Fibroblast of villous mesenchyme (primary cell): Measurements from ENCODE around the gene MAOA. TPM values are rescaled to one million over a fixed set of nuclear protein-coding genes. Genes with fewer than 3 reads are reported as not detected.
A peak's percentile ranks its signal among the peaks of the same experiment; 100 is the strongest.
"Not testable (repeated sequence)": the region's sequence is repeated elsewhere in the genome, so short reads cannot be mapped to it uniquely, and the experiment has no call there.

ENCODE experiments used
- DNase-seq: peaks from one replicate; pipeline ENCODE4 v3.0.0-alpha.2; 2010; ENCODE audit warnings: low read depth
- H3K4me3 ChIP-seq: 2 replicates; pipeline ENCODE4 v1.5.1; 2011; ENCODE audit warnings: low read depth, mild to moderate bottlenecking, low read length
- total RNA-seq: library from RNA; depleted of rRNA; stranded (reverse); fragments of >200 nt; gene quantifications from 2 replicates; pipeline ENCODE4 v1.2.3, GENCODE V29; 2012
- TF ChIP-seq, protein P1 (sequence below): IDR thresholded peaks from 2 replicates; pipeline ENCODE4 v1.5.1; 2012; ENCODE audit warnings: low read depth, mild to moderate bottlenecking, low read length; ENCODE audit not compliant: insufficient read depth

Gene MAOA
- total RNA-seq: 2.6 and 7.8 TPM in 2 replicates

DNA sequence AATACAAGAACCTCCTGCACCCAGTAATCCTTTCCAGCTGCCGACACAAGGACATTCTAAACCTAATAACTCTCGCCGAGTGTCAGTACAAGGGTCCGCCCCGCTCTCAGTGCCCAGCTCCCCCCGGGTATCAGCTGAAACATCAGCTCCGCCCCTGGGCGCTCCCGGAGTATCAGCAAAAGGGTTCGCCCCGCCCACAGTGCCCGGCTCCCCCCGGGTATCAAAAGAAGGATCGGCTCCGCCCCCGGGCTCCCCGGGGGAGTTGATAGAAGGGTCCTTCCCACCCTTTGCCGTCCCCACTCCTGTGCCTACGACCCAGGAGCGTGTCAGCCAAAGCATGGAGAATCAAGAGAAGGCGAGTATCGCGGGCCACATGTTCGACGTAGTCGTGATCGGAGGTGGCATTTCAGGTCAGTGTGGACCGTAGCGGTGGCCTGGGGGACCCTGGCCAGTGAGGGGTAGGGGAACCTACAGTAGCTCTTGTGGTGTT is at the start of gene MAOA:
Gene MAOA, plus strand, starts transcription at position 295 of the 490 bp plus-strand sequence. Its CDS starts 43 bp downstream, at position 338.
- peak within 1 kb of the TSS; percentile 75 for H3K4me3 ChIP-seq
- TF ChIP-seq, protein P1, sequence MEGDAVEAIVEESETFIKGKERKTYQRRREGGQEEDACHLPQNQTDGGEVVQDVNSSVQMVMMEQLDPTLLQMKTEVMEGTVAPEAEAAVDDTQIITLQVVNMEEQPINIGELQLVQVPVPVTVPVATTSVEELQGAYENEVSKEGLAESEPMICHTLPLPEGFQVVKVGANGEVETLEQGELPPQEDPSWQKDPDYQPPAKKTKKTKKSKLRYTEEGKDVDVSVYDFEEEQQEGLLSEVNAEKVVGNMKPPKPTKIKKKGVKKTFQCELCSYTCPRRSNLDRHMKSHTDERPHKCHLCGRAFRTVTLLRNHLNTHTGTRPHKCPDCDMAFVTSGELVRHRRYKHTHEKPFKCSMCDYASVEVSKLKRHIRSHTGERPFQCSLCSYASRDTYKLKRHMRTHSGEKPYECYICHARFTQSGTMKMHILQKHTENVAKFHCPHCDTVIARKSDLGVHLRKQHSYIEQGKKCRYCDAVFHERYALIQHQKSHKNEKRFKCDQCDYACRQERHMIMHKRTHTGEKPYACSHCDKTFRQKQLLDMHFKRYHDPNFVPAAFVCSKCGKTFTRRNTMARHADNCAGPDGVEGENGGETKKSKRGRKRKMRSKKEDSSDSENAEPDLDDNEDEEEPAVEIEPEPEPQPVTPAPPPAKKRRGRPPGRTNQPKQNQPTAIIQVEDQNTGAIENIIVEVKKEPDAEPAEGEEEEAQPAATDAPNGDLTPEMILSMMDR: no peak
- peak; percentile 71 for DNase-seq

DNA sequence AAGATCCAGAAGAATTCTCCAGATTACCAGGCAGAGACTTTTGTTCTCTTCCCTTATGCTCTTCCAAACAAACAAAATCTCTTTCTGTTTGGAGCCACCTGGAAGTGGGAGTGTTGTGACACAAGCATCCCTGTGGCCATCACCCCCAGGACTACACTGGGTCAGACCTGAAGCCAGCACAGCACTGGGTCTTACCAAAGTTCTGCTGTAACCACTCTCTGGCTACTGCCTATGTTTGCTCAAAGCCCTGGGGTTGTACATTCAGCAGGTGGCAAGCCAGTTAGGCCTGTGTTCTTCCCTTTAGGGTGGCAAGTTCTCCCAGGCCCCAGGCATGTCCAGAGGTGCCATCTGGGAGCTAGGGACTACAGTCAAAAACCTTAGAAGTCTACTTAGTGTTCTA is 43.7 kb upstream of the MAOA start:
- TF ChIP-seq, protein P1: no peak
- DNase-seq: no peak
- H3K4me3 ChIP-seq: no peak overlapping the region

DNA sequence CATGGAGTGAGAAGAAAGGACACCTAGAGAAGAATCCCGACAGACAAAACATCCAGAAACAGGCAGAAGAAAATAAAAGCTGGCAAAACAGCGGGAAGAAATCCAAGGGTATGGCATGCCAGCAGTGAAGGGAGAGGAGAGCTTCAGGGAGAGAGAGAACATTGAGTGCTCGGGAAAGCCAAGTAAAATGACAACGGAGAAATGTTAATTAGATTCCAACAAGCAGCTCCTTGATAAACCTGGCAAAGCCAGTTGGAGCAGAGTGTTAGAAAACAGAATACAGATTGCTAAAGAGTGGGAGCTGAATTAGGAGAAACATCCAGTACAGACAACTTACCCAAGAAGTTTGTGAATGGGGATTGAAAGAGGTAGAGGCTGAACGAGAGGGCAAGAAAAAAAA is 40.4 kb upstream of the MAOA start:
- no peak overlapping the region for H3K4me3 ChIP-seq
- DNase-seq: no peak

DNA sequence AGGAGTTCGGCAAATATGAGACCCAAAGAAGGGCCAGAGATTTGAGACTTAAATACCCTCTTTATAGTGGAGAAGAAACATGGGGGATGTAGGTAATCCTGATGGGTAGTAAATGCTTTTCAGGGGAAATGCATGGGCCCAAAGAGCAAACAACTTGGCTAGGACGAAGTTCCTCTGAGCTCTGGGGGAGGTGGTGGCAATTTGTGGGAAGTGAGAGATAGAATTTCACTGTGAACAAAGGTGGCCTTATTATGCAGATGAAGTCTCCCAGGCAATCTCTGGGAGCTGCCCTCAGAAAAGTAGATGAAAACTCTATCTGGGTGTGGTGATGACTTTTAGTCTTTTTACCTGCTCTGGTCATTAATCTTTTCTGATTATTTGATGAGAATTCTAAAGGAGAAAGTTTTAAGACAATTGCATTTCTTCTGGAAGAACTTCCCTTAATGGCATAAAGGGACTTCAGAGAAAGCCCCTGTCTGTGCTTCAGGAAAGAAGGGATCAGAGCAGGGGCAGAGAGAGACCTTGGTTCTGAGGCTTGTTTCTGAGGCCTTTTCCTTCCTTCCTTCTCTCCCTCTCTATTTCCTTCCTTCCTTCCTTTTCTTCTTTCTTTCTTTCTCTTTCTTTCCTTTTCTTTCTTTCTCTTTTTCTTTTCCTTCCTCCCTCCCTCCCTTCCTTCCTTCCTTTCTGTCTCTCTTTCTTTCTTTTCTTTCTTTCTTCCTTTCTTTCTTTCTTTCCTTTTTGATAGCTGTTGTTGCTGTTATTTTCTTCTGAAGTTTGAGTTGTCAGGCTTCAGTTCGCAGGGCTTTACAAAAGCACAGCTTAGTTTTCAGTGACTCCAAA is 37.5 kb upstream of the MAOA start:
- TF ChIP-seq, protein P1: no peak
- DNase-seq: no peak
- no peak overlapping the region for H3K4me3 ChIP-seq

More for the DNA sequence above, 40.4 kb upstream of the MAOA start:
- TF ChIP-seq, protein P1: no peak

DNA sequence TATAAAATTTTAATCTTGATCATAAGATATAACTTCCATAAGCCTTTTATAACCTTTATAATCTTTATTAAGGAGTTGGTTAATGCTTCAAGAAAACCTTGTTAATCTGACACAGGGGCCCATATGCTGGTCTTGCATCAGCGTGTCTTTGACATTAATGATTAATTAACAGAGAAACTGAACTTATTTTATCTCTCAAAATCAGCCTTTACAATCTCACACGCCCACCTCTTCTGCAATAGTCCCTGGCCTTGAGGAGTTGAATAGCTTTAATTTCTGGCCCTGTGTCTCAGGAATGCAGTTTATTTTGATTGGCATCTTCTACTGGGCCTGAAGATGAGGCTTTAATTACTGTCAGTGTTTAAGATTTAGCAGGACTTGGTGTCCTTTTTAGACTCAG is 36.2 kb upstream of the MAOA start:
- not testable (repeated sequence) for H3K4me3 ChIP-seq, DNase-seq

DNA sequence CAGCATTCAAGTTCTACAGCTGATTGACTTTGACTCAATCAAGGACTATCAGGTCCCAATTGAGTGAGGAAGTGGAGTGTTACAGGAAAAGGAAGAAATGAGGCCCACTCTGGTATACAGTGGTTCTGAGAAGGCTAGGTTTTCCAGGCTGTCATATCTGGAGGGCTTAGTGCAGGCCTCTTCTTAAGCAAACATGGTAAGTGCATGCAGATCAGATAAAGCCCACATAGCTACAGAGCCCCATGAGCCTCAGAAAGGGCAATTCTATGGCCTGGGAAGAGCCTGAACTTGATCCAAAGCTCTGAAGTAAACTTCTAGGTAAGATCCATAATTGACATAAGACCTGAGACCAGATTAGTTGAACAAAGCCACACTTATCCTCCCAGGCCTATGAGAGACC is 29.0 kb upstream of the MAOA start:
- H3K4me3 ChIP-seq: no peak overlapping the region
- TF ChIP-seq, protein P1: no peak
- no peak for DNase-seq

DNA sequence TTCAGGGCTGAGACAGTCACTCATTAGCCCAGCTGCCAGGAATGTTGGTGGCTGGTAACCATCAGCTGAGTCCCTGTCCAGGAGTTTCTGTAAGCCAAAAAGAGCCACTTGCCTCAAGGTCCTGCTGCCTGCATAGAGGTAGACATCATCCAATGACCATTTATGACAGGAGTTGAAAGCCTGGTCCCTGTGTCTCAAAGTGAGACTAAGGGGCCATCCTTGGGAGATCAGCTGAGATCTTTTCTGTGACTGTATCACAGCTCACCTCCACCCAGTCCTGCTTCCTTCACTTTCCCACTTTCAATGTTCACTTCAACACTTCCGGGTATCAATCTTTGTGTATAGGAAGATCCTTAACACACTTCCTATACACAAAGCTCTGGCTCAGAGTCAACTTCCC is 28.4 kb upstream of the MAOA start:
- DNase-seq: no peak
- no peak overlapping the region for H3K4me3 ChIP-seq
- TF ChIP-seq, protein P1: no peak
